TTC549 (cell line): ENCODE results near the gene CST2.
"Not testable (repeated sequence)": the region's sequence is repeated elsewhere in the genome, so short reads cannot be mapped to it uniquely, and the experiment has no call there.

Experiments used
- FAIRE-seq: peaks from 2 replicates; lab custom pipeline; 2012; peaks lifted over from hg19 to GRCh38; lab: Jason Lieb, UNC

Gene CST2, protein sequence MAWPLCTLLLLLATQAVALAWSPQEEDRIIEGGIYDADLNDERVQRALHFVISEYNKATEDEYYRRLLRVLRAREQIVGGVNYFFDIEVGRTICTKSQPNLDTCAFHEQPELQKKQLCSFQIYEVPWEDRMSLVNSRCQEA

DNA sequence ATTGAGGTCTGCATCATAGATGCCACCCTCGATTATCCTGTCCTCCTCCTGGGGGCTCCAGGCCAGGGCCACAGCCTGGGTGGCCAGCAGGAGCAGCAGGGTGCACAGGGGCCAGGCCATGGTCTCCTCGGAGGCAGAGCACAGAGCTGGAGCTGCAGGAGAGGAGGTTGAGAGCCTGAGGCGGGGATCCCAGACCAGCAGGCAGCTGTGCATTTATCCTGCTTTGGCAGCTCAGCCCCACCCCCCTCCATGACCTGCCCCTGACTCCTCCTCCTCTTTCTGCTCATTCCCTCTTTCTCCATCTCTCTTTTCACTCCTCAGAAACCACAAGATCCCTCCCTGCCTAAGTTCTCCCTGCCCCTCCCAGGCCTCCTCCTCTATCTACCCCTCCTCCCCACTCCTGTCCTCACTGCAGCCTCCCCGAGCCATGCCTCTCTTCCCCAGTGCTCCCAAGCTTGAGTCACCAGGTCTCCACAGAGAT, at the start of gene CST2:
Gene CST2 (minus strand): TSS at position 189 of the 481 bp plus-strand sequence. CDS start 69 bp downstream, at position 120.
- no peak for FAIRE-seq

DNA sequence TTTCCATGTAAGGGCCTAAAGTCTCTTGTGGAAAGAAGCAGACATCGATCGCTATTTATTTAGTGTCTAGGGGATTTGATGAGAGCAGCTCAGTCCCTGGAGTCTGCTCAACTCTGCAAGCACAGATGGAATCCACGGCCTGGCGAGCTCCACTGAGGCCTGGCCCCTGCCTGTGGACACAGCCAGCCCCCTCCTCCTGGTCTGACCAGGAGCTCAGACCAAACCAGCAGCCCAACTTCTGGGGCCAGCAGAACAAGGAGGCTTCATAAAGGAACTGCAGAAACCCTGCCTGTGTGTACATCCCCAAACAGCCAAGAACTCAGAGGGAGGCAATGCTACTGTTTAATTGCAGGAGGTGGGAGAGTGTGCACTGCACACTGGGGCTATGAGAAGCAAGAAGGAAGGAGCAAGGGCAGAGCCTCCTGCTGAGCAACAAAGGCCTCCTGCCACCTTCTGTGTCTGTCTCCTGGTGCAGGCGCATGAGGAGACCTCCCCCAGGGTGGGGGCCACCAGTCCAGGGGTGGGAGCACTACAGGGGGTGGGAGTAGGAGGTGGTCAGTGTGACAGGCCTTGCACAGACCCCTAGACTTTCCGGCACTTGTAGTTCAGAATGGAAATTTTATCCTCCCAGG, 49.2 kb upstream of the CST2 start:
- no peak for FAIRE-seq

DNA sequence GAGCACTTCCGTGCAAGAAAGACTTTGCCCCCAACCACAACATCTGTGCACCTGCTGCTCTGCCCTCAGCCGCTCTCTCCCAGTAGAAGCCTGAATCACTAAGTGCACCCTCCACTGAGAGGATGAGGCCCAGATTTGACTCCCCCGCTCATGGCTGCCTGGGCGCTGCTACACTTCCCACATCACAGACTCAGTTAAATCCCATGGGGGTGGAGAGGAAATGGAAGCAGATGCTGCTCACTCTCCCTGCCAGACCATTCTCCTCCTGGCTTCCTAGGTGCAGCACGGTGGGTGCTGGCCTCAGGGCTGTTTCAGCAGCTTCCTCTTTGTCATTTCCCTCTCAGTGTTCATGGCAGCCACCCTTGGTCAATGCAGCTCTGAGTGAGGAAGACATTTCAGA, 48.2 kb upstream of the CST2 start:
- FAIRE-seq, result no peak

DNA sequence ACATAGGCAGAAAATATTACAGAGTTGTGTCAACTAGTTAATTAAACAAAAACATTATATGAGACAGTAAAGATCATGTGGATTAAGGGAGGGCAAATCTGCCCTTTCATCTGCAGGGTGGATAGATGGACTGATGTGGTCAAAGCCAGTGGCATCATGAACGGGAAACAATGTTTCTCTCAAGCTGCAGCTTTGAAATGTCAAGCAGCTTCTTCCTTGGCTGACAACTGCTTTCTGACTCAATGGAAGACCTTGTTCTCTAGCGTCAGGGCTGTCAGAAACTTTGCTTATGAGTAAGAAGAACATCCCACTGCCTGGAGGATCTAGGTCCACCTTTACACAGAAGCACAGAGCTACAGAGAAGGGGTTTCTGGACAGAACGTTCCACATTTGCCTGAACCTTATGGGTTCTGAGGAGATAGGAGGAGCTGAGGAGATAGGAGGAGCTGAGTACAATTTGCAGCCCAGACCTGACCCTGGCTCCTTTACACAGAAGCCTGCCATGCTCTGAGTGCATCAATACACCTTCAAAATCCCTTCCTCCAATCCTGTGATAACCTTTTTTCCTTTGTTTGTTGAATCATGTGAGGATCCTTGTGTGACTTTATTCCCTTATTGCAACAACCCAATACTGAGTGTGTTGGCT, 47.0 kb upstream of the CST2 start:
- no peak for FAIRE-seq

DNA sequence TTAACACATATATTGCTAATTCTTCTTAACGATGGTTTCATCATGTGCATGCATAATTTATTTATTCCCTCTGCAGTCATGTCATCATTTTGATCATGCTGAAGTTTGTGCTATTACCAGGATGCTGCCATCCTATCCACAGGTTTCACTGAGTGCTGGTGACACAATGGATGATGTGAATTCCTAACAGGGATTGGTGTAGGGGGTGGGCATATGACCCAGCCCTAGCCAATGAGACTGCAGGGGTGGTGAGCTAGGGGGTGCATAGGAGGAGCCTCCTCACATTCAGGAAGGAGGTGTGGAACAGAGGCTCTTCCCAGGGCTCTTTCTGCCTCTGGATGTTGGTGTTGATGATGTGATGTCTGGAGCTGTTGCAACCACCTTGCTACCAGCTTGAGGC, 45.5 kb upstream of the CST2 start:
- FAIRE-seq, result no peak

DNA sequence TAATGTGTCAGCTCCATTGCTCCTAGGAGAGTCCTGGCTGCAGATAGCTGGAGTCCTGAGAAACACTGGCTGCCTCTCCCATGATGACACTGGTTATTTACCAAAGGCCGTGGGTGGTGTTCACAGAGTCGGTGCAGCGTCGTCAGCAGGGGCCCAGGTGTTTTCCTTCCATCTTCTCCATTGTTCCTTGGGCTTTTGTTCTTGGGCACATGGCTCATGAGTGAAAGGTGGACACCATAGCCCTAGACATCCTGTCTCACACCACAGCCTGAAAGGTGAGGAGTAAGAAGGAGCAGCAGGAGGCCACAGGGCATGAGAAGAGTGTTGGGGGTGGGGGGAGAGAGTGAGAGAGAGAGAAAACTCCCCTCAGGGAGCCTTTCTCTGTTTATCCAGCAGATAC, 43.9 kb upstream of the CST2 start:
- no peak for FAIRE-seq

DNA sequence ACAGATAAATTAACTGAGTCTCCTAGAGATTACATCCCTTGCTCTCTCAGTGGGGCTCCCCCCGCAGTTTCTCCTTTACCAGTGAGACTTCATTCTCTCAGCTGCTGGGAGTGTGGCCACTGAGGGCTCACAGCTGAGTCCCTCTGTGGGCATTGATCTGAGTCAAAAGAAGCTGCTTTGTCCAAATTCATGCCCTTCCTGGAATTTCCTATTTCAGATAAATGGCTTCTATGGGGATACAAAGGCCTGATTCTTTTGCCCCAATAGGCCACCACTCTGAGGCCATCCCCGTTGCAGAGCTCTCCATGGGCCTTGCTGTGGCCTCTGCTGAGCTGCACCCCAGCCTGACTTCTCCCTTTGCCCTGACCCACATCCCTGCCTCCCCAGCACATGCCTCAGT, 43.0 kb upstream of the CST2 start:
- FAIRE-seq, result no peak

DNA sequence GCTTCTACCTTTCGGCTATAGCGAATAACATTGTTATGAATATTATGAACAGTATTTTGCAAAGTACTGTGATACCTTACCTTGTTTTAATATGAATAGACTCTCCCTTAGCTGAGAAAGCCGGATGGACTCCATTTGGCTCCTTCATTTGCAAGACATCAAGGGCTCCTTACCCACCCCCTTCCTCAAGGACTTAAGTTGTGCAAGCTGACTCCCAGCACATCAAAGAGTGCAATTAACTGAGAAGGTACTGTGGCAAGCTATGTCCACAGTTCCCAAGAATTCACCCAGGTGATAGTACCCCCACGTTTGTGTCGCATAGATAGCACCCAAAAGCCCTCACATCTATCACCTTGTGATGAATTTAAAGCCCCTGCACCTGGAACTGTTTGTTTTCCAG, 41.8 kb upstream of the CST2 start:
- no peak for FAIRE-seq

DNA sequence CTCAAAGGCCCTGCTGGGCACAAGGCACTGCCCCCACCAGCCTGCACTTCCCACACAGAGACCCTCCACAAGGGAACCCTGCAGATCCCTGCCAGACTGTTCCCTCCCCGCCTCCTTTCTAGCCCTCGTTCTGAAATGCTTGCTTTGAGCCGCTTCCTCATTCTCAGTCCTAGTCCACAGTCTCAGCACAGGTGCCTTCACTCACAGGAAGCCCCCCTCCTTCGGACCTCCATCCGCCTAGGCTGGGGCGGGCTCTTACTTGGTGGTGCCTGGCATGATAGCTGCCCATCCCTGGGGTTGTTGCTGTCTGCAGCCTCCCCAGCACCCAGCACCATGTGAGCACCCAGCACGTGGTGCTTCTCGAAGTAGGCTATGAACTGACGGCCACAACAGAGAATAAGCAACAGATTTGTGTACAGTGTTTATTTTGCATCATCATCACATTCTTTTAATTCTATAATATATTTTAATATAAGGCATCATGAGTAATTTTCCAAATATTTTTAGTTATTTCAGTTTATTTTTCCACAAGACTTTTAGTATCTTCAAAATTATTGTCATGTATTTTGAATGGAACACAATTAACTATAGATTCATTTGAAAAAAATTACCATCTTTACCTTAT, 40.7 kb upstream of the CST2 start:
- FAIRE-seq, result no peak

DNA sequence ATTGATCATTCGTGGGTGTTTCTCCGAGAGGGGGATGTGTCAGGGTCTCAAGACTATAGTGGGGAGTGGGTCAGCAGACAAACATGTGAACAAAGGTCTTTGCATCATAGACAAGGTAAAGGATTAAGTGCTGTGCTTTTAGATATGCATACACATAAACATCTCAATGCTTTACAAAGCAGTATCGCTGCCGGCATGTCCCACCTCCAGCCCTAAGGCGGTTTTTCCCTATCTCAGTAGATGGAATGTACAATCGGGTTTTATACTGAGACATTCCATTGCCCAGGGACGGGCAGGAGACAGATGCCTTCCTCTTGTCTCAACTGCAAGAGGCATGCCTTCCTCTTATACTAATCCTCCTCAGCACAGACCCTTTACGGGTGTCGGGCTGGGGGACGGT, 34.2 kb upstream of the CST2 start:
- FAIRE-seq, result not testable (repeated sequence)

DNA sequence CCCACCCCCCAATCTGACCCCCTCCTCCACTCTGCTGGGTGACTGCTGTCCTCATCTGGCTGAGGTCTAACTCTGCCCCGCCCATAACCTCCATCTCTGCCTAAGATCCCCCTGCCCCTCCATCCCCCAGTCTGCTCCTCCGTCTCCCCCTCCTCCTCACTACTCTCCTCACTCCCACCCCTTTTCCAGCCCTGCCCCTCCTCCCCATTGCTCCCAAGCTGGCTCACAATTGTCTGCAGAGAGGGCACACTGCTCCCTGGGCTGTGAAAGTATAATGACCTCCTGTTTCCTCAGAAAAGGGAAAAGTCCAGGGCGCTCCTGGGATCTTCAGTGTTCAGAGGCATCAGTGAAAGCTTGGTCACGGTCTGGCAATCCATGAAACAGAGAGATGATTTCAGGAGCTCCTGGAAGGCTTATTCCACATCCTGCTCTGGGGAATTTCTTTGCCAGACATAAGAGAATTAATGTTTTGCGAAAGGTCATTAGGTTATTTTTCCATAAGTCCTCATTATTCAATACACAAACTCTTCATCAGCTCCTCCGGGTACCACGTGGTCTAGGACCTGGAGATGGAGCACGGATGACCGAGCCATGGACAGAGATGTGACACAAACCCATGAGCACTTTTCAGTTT, 31.6 kb upstream of the CST2 start:
- no peak for FAIRE-seq

DNA sequence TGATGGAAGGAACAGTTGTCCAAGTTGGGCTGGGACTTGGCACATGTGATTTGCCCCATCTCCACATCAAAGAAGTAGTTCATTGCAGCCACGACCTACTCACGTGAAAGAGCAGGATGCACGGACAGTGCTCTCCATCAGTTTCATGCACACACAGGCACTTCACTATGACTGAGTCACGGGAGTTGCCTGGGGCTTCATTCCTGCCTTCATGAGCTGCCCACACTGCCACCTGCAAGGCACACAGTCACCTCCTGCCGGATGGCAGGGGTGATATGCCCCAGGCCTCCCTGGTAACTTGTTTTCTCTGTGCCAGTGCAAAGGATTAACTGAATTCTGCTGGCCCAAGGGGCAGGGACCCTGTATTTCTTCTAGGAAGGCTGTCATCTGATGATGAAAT, 30.2 kb upstream of the CST2 start:
- no peak for FAIRE-seq

DNA sequence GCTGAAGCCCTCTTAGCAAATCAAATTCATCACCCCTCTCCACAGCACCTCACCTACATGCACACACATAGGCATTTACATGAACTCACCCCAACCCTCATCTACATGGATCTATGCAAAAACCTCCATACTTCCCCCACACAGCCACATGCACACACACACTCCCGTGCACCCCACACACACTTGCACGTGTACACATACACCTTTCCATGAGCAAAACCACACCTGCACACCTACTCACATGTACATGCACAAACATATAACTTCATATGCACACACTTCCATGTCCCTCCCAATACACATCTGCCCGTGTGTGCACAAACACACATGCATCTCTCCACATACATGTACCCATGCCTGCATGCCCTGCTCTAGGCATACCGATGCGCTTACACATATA, 29.7 kb upstream of the CST2 start:
- no peak for FAIRE-seq

DNA sequence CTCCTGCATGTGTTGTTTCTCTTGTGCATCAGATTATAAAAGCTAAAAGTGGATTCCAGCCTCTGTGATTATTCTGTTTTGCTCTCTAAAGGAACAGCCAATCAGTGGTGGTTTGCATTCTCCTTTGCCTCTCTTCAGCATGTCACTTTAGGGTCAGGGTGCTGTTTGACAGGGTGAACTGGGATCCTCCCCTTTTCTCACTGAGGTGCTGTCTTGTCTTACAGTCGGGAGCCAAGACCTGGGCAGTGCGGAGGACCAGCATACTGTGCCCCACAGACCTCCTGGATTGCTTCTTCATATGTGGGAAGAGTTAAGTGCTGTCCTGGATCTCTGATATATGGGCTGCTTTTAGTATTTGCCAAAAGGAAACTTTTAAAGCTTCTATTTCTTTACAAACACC, 15.2 kb upstream of the CST2 start:
- FAIRE-seq, result no peak

DNA sequence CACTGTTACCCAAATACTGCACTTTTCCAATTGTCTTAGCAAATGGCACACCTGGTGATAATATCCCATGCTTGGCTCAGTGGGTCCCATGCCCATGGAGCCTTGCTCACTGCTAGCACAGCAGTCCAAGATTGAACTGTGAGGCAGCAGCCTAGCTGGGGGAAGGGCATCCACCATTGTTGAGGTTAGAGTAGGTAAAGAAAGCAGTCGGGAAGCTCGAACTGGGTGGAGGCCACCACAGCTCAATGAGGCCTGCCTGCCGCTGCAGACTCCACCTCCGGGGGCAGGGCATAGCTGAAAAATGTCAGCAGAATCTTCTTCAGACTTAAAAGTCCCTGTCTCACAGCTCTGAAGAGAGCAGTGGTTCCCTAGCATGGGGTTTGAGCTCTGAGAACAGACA, 9.2 kb upstream of the CST2 start:
- no peak for FAIRE-seq

DNA sequence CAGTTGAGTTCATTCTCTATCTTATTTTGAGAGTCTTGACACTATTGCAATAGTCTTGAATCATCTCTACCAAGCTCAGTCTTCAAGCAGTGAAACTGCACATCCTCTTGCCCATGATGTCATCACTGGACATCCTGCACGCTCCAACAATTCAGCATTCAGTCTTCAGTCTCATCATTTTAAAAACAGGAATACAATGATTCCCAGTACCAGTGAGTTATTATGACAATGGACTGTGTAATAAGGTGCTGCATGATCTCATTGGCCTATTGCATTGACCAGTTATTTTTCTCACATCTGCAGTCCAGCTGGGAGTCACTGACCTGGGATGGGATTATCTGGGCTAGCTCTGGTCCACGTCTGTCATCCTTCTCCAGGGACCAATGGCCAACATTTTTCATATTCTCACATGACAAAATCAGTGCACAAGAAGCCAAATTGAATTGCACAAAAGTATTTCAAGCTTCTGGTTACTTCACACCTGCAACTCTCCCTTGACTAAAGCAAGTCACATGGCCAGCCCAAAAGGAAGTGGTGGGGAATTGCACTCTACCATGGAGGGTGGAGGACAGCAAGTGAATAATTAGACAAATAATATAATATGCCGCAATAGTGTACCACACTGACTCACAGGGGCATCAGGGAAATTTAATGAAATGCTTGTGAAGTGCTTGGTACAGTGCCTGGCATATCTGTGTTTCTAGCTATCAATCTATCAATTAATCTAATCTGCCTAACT, 6.4 kb upstream of the CST2 start:
- FAIRE-seq, result no peak

DNA sequence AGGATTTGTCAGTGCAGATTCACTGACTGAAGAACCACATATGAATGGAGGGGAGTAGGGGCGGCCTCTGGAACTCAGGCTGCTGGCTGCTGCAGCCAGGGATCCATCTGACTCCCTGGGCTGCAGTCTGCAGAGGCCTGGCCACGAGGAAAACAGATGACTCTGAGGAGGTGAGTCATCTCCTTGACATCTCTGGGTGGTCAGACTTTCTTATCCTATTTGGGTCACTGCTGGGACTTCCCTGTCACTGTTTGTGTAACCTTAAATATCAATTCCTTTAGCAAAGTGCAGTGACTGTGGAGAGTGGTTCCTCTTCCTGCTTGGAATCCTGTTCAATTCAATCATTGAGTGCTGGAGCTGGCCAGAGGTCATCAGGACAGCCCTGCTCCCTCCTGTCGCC, 5.4 kb upstream of the CST2 start:
- not testable (repeated sequence) for FAIRE-seq

DNA sequence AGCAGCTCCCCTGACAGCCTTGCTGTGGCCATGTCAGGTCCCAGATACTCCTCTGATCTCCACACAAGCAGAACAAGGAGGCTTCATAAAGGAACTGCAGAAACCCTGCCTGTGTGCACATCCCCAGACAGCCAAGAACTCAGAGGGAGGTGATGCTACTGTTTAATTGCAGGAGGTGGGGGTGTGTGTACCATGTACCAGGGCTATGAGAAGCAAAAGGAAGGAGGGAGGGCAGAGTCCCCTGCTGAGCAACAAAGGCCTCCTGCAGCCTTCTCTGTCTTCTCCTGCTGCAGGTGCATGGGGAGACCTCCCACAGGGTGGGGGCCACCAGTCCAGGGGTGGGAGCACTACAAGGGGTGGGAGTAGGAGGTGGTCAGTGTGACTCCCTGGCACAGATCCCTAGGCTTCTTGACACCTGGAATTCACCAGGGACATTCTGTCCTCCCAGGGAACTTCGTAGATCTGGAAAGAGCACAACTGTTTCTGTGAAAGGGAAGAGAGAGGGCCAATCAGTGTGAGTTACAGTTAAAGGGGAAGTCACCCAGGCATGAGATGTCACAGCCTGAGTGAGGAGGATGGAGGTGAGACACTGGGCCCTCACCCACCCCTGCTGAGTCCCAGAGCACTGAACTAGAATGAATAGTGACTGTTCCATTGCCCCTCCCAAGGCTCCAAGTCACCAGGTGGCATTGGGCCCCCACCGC, 2.8 kb downstream of the CST2 start:
- FAIRE-seq, result no peak

DNA sequence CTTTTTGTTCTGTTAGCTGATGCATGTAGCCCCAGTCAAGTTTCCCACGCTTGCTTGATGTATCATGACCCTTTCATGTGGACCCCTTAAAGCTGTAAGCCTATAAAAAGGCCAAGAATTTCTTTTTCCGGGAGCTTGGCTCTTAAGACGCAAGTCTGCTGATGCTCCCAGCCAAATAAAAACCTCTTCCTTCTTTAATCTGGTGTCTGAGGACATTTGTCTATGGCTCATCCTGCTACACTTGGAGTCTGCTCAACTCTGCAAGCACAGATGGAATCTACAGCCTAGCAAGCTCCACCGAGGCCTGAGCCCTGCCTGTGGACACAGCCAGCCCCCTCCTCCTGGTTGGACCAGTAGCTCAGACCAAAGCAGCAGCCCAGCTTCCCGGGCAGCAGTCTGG, 3.4 kb downstream of the CST2 start:
- no peak for FAIRE-seq

DNA sequence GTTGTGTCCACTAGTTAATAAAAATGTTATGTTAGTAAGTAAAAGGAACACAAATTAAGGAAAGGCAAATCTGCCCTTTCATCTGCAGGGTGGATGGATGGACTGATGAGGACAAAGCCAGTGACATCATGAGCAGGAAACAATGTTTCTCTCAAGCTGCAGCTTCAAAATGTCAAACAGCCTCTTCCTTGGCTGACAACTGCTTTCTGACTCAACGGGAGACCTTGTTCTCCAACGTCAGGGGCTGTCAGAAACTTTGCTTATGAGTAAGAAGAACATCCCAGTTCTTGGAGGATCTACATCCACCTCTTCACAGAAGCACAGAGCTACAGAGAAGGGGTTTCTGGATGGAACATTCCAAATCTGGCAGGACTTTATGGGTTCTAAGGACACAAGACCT, 6.0 kb downstream of the CST2 start:
- no peak for FAIRE-seq

DNA sequence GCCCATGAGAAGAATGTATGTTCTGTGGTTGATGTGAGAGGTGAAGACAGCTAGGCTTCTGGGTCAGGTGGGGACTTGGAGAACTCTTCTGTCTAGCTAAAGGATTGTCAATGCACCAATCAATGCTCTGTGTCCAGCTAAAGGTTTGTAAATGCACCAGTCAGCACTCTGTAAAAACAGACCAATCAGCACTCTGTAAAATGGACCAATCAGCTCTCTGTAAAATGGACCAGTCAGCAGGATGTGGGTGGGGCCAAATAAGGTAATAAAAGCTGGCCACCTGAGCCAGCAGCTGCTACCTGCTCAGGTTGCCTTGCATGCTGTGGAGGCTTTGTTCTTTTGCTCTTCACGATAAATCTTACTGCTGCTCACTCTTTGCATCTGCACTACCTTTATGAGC, 15.0 kb downstream of the CST2 start:
- FAIRE-seq, result not testable (repeated sequence)

DNA sequence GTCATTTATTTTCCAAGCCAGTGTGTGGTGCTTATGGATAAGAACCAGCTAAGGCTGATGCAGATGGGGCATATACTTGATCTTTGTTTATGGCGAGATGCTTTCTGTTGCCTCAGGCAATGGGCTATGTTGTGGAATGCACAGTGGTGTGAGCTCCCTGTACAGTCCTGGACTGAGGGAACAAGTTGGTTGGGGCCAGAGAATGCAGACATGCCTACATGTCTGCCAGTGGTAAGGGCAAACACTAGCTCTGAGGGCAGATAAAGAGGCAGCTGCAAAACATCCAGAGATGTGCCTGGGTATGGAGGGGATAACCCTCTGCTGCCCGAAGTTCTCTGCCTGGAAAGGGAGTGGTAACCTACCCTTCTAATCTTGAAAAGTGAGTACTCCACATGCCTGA, 16.2 kb downstream of the CST2 start:
- FAIRE-seq, result not testable (repeated sequence)
